Activated CD4-positive, alpha-beta T cell treated with anti-CD3 and anti-CD28 coated beads for 24 hours (primary cell): ENCODE measurements around the gene PDIA5.

Experiments used
- DNase-seq, 2 donors: peaks; one replicate each; pipeline ENCODE4 v3.0.0-alpha.2; 2020; ENCODE audit warnings: low read depth in 2 of 2

The PDIA5 gene

GRCh38 chr3:123066896-123067688 lies at the start of gene PDIA5:
PDIA5 (plus strand) TSS chr3:123067025; CDS start chr3:123067165, 140 bp downstream.
- peak; percentile 65 to 76 for DNase-seq

GRCh38 chr3:123018683-123019082 lies 48.1 kb upstream of the PDIA5 start:
- no peak for DNase-seq

- no peak for DNase-seq
These were observed 47.7 kb upstream of the PDIA5 start for GRCh38 chr3:123019161-123019560.

- no peak for DNase-seq
These were observed 47.2 kb upstream of the PDIA5 start for GRCh38 chr3:123019591-123019990.

DNA sequence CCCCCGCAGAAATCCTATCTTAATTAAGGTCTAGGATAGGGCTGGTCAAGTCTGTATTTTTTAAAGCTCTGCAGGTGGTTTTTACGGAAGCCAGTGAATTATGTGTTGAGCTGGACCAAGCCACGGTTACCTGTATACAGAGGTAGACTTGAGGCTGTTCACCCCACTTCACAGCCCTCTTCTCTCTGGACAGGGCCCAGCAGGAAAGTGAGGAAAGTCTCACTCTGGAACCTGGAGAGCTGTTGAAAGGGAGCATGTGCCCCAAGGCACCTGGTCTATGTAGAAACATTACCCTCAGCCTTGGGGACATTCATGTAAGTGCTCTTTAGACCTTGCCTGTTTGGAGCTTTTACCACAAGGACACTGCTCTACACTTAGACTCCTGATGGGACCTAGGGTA lies 46.1 kb upstream of the PDIA5 start:
- no peak for DNase-seq

- DNase-seq = no peak
These were observed 45.4 kb upstream of the PDIA5 start for GRCh38 chr3:123021388-123021787.

GRCh38 chr3:123021996-123022510 lies 44.8 kb upstream of the PDIA5 start:
- DNase-seq = no peak

- no peak for DNase-seq
These were observed 42.8 kb upstream of the PDIA5 start for GRCh38 chr3:123024056-123024455.

DNA sequence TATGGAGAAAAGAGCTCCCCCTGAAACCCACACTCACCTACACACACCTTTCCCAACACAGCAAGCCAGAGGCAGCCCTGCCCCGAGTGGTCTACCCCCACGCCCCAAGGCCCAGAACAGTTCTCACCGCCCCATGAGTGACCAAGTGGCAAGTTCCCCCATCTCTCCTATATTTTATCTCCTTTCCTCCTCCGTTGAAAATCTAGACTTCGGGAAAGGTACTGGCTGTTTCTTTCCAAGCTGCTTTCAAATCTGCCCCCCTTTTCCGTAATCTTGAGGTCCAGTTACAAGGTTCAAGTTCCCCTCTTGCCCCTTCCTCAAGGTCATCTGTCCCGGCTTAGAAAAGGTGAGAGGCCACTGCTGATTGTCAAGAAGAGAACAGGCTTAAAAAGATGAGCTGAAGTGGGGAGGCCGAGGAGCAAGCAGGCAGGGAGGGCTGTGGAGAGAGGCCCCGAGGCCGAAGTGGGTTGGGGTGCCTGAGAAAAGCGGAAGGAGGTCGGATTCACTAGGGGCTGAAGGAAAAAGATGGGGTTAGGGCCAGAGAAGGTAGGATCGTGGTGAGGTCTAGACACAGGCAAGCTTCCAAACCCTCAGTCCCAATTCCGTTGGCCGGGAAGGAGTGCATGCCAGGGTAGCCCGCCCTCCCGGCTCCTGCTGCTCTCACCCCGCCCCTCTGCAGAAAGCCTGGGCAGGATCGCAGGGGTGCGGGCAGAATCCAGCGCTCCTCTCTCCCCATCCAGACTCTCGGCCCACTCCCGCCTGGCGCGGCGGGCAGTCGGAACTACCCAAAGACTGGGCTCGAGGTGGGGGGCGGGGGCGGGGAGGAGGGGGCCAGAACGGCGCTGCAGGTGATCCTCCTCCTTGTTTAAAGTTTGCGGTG lies 40.9 kb upstream of the PDIA5 start:
- DNase-seq = no peak

- no peak for DNase-seq
These were observed 40.1 kb upstream of the PDIA5 start for GRCh38 chr3:123026565-123027291.

- DNase-seq = no peak
These were observed 39.3 kb upstream of the PDIA5 start, which contains the start of gene SEMA5B for GRCh38 chr3:123027292-123028232. SEMA5B (minus strand) TSS chr3:123027763; CDS start chr3:122961263, 66,500 bp downstream.

DNA sequence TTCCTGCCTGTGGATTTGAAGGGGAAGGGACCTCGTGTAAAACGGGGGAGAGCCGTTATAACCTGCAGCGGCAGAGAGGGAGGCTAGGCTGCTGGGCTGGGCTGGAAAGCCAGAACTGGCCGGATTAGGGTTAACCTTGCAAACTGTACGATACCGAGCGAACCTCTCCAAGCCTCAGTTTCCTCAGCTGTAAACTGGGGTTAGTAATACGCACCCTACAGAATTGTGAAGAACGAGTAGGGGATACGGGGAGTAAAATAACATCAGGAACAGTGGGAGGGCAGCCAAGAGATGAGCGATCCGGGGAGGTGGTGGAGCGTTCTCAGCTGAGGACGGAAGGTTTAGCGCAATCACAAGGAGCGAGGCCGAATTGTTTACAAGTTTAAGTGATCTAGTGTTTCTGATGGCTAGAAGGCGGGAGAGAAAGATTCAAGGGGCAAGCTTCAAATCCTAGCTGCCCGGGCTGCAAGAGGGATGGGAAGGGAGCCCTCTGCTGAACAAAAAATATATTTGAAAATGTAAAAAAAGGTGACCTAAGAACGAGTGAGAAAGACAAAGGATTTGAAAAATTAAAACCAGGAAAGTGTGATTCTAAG lies 38.5 kb upstream of the PDIA5 start:
- no peak for DNase-seq

- DNase-seq = no peak
These were observed 35.8 kb upstream of the PDIA5 start for GRCh38 chr3:123031051-123031450.

DNA sequence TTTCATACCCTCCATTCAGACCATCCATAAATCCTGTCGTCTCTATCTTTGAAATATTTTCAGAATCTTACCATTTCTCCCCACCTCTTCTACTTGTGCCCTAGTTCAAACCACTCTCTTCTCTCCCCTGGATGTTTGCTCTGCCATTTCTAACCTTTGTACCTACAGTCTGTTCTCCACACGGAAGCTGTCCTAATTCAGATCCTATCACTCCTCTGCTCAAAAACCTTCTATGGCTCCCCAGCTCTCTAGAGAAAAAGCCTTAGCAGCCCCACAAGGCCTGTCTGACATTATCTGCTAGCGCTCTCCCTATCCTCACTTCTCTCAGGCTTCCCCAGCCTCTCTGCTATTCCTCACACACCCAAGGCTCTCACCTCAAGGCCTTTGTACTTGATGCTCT lies 34.8 kb upstream of the PDIA5 start:
- no peak for DNase-seq

DNA sequence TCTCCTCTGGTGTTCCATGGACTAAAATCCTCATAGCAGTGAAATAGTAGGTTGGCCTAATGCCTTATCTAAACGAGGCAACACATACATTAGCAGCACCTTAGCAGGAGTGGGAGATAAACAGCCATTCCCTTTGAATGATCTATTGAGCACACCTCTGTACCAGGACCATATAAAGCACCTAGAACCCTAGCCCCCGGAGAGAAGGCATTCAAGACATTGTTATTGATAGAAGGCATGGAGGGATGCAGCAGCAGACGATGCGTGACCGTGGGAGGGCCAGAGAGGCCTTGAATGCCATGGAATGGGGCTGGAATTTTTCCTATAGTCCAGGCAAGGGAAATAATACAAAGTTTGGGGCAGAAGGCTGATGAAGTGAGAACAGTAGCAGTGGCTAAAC lies 32.7 kb upstream of the PDIA5 start:
- DNase-seq = no peak

DNA sequence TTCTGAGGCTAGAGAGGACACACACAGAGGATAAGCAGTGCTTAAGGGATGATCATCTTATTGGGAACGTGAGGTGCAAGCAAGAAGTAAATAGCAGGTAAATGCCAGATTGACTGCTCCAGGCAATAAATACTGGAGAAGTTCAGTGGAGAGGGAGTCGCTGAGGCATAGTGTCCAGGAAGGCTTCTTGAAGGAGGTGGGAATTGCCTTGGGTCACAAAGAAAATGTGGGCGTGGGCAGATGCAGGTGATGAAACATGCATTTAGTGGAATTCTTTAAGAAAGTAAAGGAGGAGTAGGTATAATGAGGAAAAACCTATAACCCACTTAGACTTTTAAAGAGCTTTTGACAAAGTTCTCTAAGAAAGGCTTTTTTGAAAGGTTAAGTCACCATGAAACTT lies 31.8 kb upstream of the PDIA5 start:
- no peak for DNase-seq

DNA sequence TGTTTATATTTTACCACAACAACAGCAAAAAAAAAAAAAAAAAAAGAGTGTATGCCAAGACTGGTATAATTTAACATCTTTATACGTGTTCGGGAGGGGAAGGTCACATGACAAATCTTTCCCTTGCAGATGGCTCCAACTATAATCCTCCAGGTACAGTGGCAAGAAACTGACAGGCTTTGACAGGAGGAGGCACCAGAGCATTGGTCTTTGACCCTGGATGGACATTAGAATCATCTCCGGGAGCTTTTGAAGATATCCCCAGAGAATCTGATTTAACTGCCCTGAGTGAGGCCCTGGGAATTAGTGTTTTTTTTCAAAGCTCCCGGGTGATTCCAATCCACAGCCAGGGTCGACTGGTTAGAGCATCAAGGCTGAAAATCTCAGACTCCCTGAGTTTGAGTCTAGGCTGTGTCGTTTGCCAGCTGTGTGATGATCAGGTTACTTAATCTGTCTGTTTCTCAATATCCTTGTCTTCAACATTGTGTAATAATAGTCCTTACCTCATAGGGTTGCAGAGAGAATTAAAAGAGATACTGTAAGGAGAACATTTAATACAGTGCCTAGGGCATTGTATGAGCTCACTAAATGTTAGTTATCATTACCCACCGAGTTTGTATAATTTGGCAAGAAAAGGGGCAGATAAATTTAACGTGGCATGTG lies 30.3 kb upstream of the PDIA5 start:
- no peak for DNase-seq

GRCh38 chr3:123037015-123037375 lies 29.8 kb upstream of the PDIA5 start:
- no peak for DNase-seq

- DNase-seq = no peak
These were observed 28.1 kb upstream of the PDIA5 start for GRCh38 chr3:123038751-123039150.

- no peak for DNase-seq
These were observed 27.6 kb upstream of the PDIA5 start for GRCh38 chr3:123039178-123039577.
